Heart left ventricle (tissue), 16 donors: ENCODE results near the gene OR5M8. TPM values are rescaled to one million over a fixed set of nuclear protein-coding genes. Genes with fewer than 3 reads are reported as not detected.

Experiments used
- ATAC-seq, 4 donors: fragments of 200-7000 bp; cut with Tn5 transposase; one replicate each; pipeline ENCODE4 v1.9.1; 2020 to 2022; ENCODE audit warnings: moderate library complexity in 4 of 4, mild to moderate bottlenecking in 3 of 4, moderate number of reproducible peaks in 1 of 4
- DNase-seq, 5 donors: peaks; one replicate each; pipeline ENCODE4 v3.0.0-alpha.2; 2020
- H3K27ac ChIP-seq, 12 donors: fragments of 200-600 bp; sonication (generic) in 4 of 12; one replicate each; pipeline versions ENCODE4 v1.5.0 to v1.8.0; 2016 to 2022; ENCODE audit warnings: mild to moderate bottlenecking in 2 of 12
- H3K27me3 ChIP-seq, 9 donors: fragments of 200-600 bp; sonication (generic) in 2 of 9; one replicate each; pipeline versions ENCODE4 v1.5.1 to v1.8.0; 2016 to 2022; ENCODE audit warnings: mild to moderate bottlenecking in 3 of 9
- H3K36me3 ChIP-seq, 9 donors: fragments of 200-600 bp; sonication (generic) in 2 of 9; one replicate each; pipeline versions ENCODE4 v1.5.0 to v1.8.0; 2018 to 2022; ENCODE audit warnings: mild to moderate bottlenecking in 2 of 9
- H3K4me1 ChIP-seq, 12 donors: fragments of 200-600 bp; sonication (generic) in 4 of 12; one replicate each; pipeline versions ENCODE4 v1.5.0 to v1.8.0; 2016 to 2022; ENCODE audit warnings: mild to moderate bottlenecking in 3 of 12
- H3K4me3 ChIP-seq, 12 donors: fragments of 200-600 bp; sonication (generic) in 4 of 12; one replicate each; pipeline versions ENCODE4 v1.5.0 to v1.8.0; 2017 to 2022; ENCODE audit warnings: mild to moderate bottlenecking in 9 of 12, moderate library complexity in 4 of 12
- H3K9me3 ChIP-seq, 12 donors: fragments of 200-600 bp; sonication (generic) in 4 of 12; one replicate each; pipeline versions ENCODE4 v1.5.0 to v1.8.0; 2016 to 2022; ENCODE audit warnings: mild to moderate bottlenecking in 1 of 12
- CTCF ChIP-seq, 12 donors: fragments of 200-600 bp; sonication (generic) in 4 of 12; IDR thresholded peaks; one replicate each; pipeline versions ENCODE4 v1.5.0 to v1.8.0; 2018 to 2022; ENCODE audit warnings: antibody characterized with exemption in 12 of 12, mild to moderate bottlenecking in 5 of 12
- POLR2A ChIP-seq, 2 donors: fragments of 450-650 bp; IDR thresholded peaks; one replicate each; pipeline ENCODE4 v1.6.1; 2017; ENCODE audit warnings: antibody characterized with exemption in 2 of 2, mild to moderate bottlenecking in 2 of 2, moderate library complexity in 2 of 2
- WGBS, 4 donors: extraction: QIAGEN DNeasy Blood & Tissue Kit in 2 of 4; methylation state at CpG; one replicate each; pipeline versions ENCODE4 v1.1.5 to v1.1.7; 2013 to 2018; 5-methylcytosine and 5-hydroxymethylcytosine counted together
- intact Hi-C, 10 donors: fragments of 100-400 bp; cut with DNase I; formaldehyde crosslinking; loops; one replicate each; pipeline versions ENCODE4 v1.11.1 to v1.14.2; 2022
- long read RNA-seq, 3 donors: library from polyadenylated mRNA; unstranded; transcript quantifications; one replicate each; pipeline ENCODE4 v2.0.0, GENCODE V29; 2020 to 2021
- polyA plus RNA-seq, 2 donors: library from polyadenylated mRNA; stranded (reverse); fragments of 200-250 nt; gene quantifications; one replicate each; pipeline ENCODE4 v1.2.3, GENCODE V29; 2013
- total RNA-seq, 9 donors: library from RNA; depleted of rRNA in 2 of 9; stranded (reverse); fragments of >200 nt in 2 of 9; fragmentation: NEBNext Ultra II Directional in 3 of 9; extraction: Animal tissue kit (Norgen Biotek cat#: 25700) in 3 of 9; gene quantifications; one replicate each; pipeline versions ENCODE4 v1.1.0 to v1.2.4, GENCODE V29; 2016 to 2023
- donor health status: ischemic (EF 13 %, LVEDD 7.1; RV severe dilation, severe dysfunction).
- donor health status: healthy with polysubstance abuse.
- donor health status: DM: no; HTN: yes; CAD: no.
- donor health status: DM: no; HTN: no; CAD: no.
- donor health status: ischemic (EF 25% LVEDD 6.9; RV normal size, moderate dysfunction).
- donor health status: ischemic (EF 25% LVEDD 5.7; RV mildly dilated, moderate dysfunction).
- donor health status: healthy.
- donor health status: DM: yes; HTN: yes; CAD: no.
- donor health status: ischemic (EF 35%, LVEDD 5.7; RV mildly dilated, moderate dysfunction).
- donor health status: nonischemic (EF 11% LVEDD 7.7; RV severe dilation, severe dysfunction).
- donor health status: DM: yes; HTN: yes; CAD: no.
- donor health status: PGD.
- donor health status: ischemic (EF 29% LVEDD 5.4; RV normal size, mild dysfunction).
- donor health status: nonischemic (EF 23%, LVEDD 6.1; RV moderate dilation, normal function).

OR5M8 gene
- not detected for total RNA-seq
- polyA plus RNA-seq, result not detected
- long read RNA-seq, donor 1, result 0 reads
- long read RNA-seq, donor 2, result 0 reads
- long read RNA-seq, donor 3, result 0 reads

- WGBS, 4 donors, result 73 to 78% (median 74%) methylated on average over 7 of the region's 7 CpGs
These were observed at the start of gene OR5M8 for GRCh38 chr11:56491270-56491669. Gene OR5M8 (minus strand): TSS chr11:56491370. CDS start chr11:56491370, 0 bp downstream.

DNA sequence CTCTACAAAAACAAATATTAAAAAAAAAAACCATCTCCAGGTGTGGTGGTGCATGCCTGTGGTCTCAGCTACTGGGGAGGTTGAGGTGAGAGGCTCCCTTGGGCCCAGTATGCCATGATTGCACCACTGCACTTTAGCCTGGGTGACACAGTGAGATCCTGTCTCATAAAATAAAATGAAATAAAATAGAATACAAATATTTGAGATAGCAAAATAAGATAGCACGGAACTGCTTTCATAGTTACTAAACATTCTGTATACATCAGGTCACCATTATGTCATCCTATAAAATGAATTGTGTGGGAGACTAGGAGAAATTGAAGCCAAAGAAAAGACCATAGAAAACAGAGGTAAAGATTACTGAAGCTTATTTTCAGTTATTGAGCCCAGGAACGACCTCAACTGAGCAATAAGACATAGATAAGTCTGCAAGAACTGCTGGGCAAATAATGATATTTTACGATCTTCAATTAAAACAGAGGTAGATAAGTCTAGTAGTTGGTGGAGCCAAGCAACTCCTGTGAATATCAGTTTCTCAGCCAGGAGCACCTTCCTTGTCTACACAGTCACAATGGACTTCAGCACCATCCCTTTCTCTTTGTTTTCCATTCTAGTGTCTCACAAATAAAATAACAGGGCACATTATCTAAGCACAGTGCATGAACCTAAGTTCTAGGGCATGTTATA is 42.0 kb upstream of the OR5M8 start:
- DNase-seq (no peak), ATAC-seq (no peak)
- Histone ChIP-seq H3K27me3 (no peaks in the 10 kb centered on the region), H3K27ac (no peak overlapping the region), H3K4me1 (no peaks in the 10 kb centered on the region), H3K36me3 (no peaks in the 10 kb centered on the region), H3K9me3 (peaks cover 0 to 6% (median 0%) of the 10 kb centered on the region in 12 donors), H3K4me3 (no peak overlapping the region)
- 63 to 78% (median 69%) methylated on average over 3 of the region's 3 CpGs for WGBS, 4 donors
- intact Hi-C loops, result no loop called here
- TF ChIP-seq CTCF (IDR thresholded peaks at IDR 0.05) (no peak), POLR2A (IDR thresholded peaks at IDR 0.05) (no peak)

More at GRCh38 chr11:56491270-56491669, at the start of gene OR5M8:
- no peak for DNase-seq
- intact Hi-C loops, result no loop called here
- no peak for TF ChIP-seq POLR2A (IDR thresholded peaks at IDR 0.05)
- no peak for TF ChIP-seq CTCF (IDR thresholded peaks at IDR 0.05)
- H3K36me3 ChIP-seq, result no peaks in the 10 kb centered on the region
- H3K27ac ChIP-seq, result no peak within 1 kb of the TSS
- H3K4me1 ChIP-seq, result no peaks in the 10 kb centered on the region
- H3K27me3 ChIP-seq, result no peaks in the 10 kb centered on the region
- no peak within 1 kb of the TSS for H3K4me3 ChIP-seq
- H3K9me3 ChIP-seq, result peaks cover 0 to 7% (median 0%) of the 10 kb centered on the region in 12 donors
- no peak for ATAC-seq

DNA sequence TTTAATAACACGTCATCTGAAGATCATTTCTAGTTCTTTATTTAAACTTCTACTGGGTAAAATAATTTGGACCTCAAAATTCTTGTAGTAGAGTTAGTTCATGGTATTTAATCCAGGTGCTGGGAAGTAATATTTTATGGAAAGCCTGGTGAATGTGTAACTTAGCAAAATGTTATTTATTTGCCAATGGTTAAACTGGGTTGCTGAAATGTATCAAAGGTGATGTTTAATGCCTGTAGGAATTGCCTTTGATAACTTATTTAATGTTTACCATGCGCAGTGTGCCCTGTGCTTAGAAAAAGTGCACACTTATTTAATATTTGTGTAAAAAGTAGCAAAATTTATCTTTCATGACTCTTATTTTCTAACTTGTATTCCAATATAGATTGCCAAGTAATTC is 40.7 kb upstream of the OR5M8 start:
- H3K4me1 ChIP-seq, result no peaks in the 10 kb centered on the region
- WGBS, 4 donors, result 67 to 78% (median 75%) methylated on average over 2 of the region's 2 CpGs
- H3K27ac ChIP-seq, result no peak overlapping the region
- no peaks in the 10 kb centered on the region for H3K36me3 ChIP-seq
- H3K27me3 ChIP-seq, result no peaks in the 10 kb centered on the region
- H3K4me3 ChIP-seq, result no peak overlapping the region
- DNase-seq (no peak), ATAC-seq (no peak)
- H3K9me3 ChIP-seq, result peaks cover 0 to 6% (median 0%) of the 10 kb centered on the region in 12 donors
- intact Hi-C loops, result no loop called here
- no peak for TF ChIP-seq CTCF (IDR thresholded peaks at IDR 0.05)
- TF ChIP-seq POLR2A (IDR thresholded peaks at IDR 0.05), result no peak

- Histone ChIP-seq H3K4me1 (no peaks in the 10 kb centered on the region), H3K9me3 (no peaks in the 10 kb centered on the region), H3K4me3 (no peak overlapping the region), H3K36me3 (no peaks in the 10 kb centered on the region), H3K27ac (no peak overlapping the region), H3K27me3 (peaks cover 0 to 4% (median 0%) of the 10 kb centered on the region in 9 donors)
- TF ChIP-seq CTCF (IDR thresholded peaks at IDR 0.05) (no peak), POLR2A (IDR thresholded peaks at IDR 0.05) (no peak)
- ATAC-seq (no peak), DNase-seq (no peak)
- 53 to 64% (median 58%) methylated on average over 5 of the region's 5 CpGs for WGBS, 4 donors
- intact Hi-C loops, result no loop called here
These were observed 30.8 kb upstream of the OR5M8 start for GRCh38 chr11:56522008-56522407.
